Adipocyte (in vitro differentiated cells): ENCODE data around the gene SAPCD1.

ENCODE experiments used
- DNase-seq: peaks from one replicate; pipeline ENCODE4 v3.0.0-alpha.2; 2015; ENCODE audit warnings: low read depth
- H3K27me3 ChIP-seq: replicated peaks from 2 replicates; pipeline ENCODE4 v1.7.0; 2013; ENCODE audit warnings: mild to moderate bottlenecking, low read length, moderate library complexity; ENCODE audit not compliant: control insufficient read depth, insufficient read depth
- H3K36me3 ChIP-seq: 2 replicates; pipeline ENCODE4 v1.7.0; 2013; ENCODE audit warnings: low read length, mild to moderate bottlenecking, moderate library complexity; ENCODE audit not compliant: control insufficient read depth, insufficient read depth, severe bottlenecking
- H3K4me1 ChIP-seq: 2 replicates; pipeline ENCODE4 v1.7.0; 2013; ENCODE audit warnings: mild to moderate bottlenecking, low read length, moderate library complexity; ENCODE audit not compliant: control insufficient read depth, insufficient read depth
- H3K4me3 ChIP-seq: 2 replicates; pipeline ENCODE4 v1.7.0; 2013; ENCODE audit warnings: mild to moderate bottlenecking, low read length, moderate library complexity
- H3K9ac ChIP-seq: 2 replicates; pipeline ENCODE4 v1.7.0; 2013; ENCODE audit warnings: mild to moderate bottlenecking, low read length, moderate library complexity
- H3K9me3 ChIP-seq: 2 replicates; pipeline ENCODE4 v1.7.0; 2013; ENCODE audit warnings: mild to moderate bottlenecking, low read length, moderate library complexity; ENCODE audit not compliant: control insufficient read depth

The SAPCD1 gene

GRCh38 chr6:31762356-31762755, at the start of gene SAPCD1:
Gene SAPCD1 (plus strand): TSS chr6:31762656. CDS start chr6:31763055, 399 bp downstream.
- Histone ChIP-seq H3K9ac (no peak within 1 kb of the TSS), H3K9me3 (no peaks in the 10 kb centered on the region), H3K27me3 (peaks cover 7% of the 10 kb centered on the region), H3K36me3 (no peaks in the 10 kb centered on the region), H3K4me3 (no peak within 1 kb of the TSS), H3K4me1 (no peaks in the 10 kb centered on the region)
- no peak for DNase-seq

GRCh38 chr6:31713465-31713864, 49.0 kb upstream of the SAPCD1 start:
- Histone ChIP-seq H3K4me1 (no peaks in the 10 kb centered on the region), H3K36me3 (no peaks in the 10 kb centered on the region), H3K9ac (no peak overlapping the region), H3K27me3 (peaks cover 26% of the 10 kb centered on the region), H3K9me3 (no peaks in the 10 kb centered on the region), H3K4me3 (no peak overlapping the region)
- DNase-seq, result no peak

GRCh38 chr6:31713991-31714684, 48.3 kb upstream of the SAPCD1 start:
- Histone ChIP-seq H3K27me3 (peaks cover 26% of the 10 kb centered on the region), H3K9ac (no peak overlapping the region), H3K9me3 (no peaks in the 10 kb centered on the region), H3K36me3 (no peaks in the 10 kb centered on the region), H3K4me1 (no peaks in the 10 kb centered on the region), H3K4me3 (no peak overlapping the region)
- no peak for DNase-seq

GRCh38 chr6:31715022-31715958, 47.2 kb upstream of the SAPCD1 start, which contains the start of gene LY6G6D:
Gene LY6G6D (plus strand): TSS chr6:31715348. CDS start chr6:31715356, 8 bp downstream.
- no peak within 1 kb of the TSS for H3K4me3 ChIP-seq
- no peak within 1 kb of the TSS for H3K9ac ChIP-seq
- H3K9me3 ChIP-seq, result no peaks in the 10 kb centered on the region
- H3K4me1 ChIP-seq, result no peaks in the 10 kb centered on the region
- H3K36me3 ChIP-seq, result no peaks in the 10 kb centered on the region
- DNase-seq, result no peak
- H3K27me3 ChIP-seq, result peaks cover 27% of the 10 kb centered on the region

- peaks cover 10% of the 10 kb centered on the region for H3K27me3 ChIP-seq
- H3K9me3 ChIP-seq, result no peaks in the 10 kb centered on the region
- H3K9ac ChIP-seq, result no peak overlapping the region
- no peaks in the 10 kb centered on the region for H3K36me3 ChIP-seq
- no peak for DNase-seq
- H3K4me1 ChIP-seq, result no peaks in the 10 kb centered on the region
- no peak overlapping the region for H3K4me3 ChIP-seq
These were observed 44.8 kb upstream of the SAPCD1 start for GRCh38 chr6:31717499-31718222.

GRCh38 chr6:31718265-31718664, 44.2 kb upstream of the SAPCD1 start:
- no peaks in the 10 kb centered on the region for H3K9me3 ChIP-seq
- no peak for DNase-seq
- no peaks in the 10 kb centered on the region for H3K36me3 ChIP-seq
- H3K27me3 ChIP-seq, result peaks cover 10% of the 10 kb centered on the region
- H3K4me1 ChIP-seq, result no peaks in the 10 kb centered on the region
- H3K9ac ChIP-seq, result no peak overlapping the region
- no peak overlapping the region for H3K4me3 ChIP-seq

GRCh38 chr6:31719001-31719400, 43.5 kb upstream of the SAPCD1 start:
- H3K36me3 ChIP-seq, result no peaks in the 10 kb centered on the region
- DNase-seq, result no peak
- no peaks in the 10 kb centered on the region for H3K4me1 ChIP-seq
- no peak overlapping the region for H3K9ac ChIP-seq
- peaks cover 6% of the 10 kb centered on the region for H3K27me3 ChIP-seq
- no peaks in the 10 kb centered on the region for H3K9me3 ChIP-seq
- no peak overlapping the region for H3K4me3 ChIP-seq

GRCh38 chr6:31720196-31720770, 42.2 kb upstream of the SAPCD1 start:
- H3K9me3 ChIP-seq, result no peaks in the 10 kb centered on the region
- H3K27me3 ChIP-seq, result peaks cover 2% of the 10 kb centered on the region
- H3K4me3 ChIP-seq, result no peak overlapping the region
- no peaks in the 10 kb centered on the region for H3K4me1 ChIP-seq
- DNase-seq, result no peak
- no peaks in the 10 kb centered on the region for H3K36me3 ChIP-seq
- no peak overlapping the region for H3K9ac ChIP-seq

- Histone ChIP-seq H3K9me3 (no peaks in the 10 kb centered on the region), H3K4me1 (no peaks in the 10 kb centered on the region), H3K9ac (no peak within 1 kb of the TSS), H3K36me3 (peaks cover 5% of the 10 kb centered on the region), H3K4me3 (no peak within 1 kb of the TSS), H3K27me3 (peaks cover 2% of the 10 kb centered on the region)
- no peak for DNase-seq
These were observed 41.0 kb upstream of the SAPCD1 start, which contains the start of gene LY6G6C for GRCh38 chr6:31721351-31722020. Gene LY6G6C (minus strand): TSS chr6:31721746. CDS start chr6:31721679, 67 bp downstream.

- Histone ChIP-seq H3K4me1 (peaks cover 3% of the 10 kb centered on the region), H3K36me3 (peaks cover 11% of the 10 kb centered on the region), H3K4me3 (no peak overlapping the region), H3K27me3 (peaks cover 2% of the 10 kb centered on the region), H3K9me3 (no peaks in the 10 kb centered on the region), H3K9ac (no peak overlapping the region)
- DNase-seq, result no peak
These were observed 40.3 kb upstream of the SAPCD1 start for GRCh38 chr6:31722173-31722572.
